ENCODE measurements around the gene RYR1. TPM values are rescaled to one million over a fixed set of nuclear protein-coding genes. Genes with fewer than 3 reads are reported as not detected.

RYR1 gene
- total and polyA plus RNA-seq, 2 of the 13 experiments (the other 11 are each of a cell fraction or from before 2014, with no cell fraction given), result 0.03 TPM; not detected in 1

- ChIA-PET CTCF (ENCODE audit: low intra/inter-chr PET ratio, low total read pairs) (no interaction called here), POLR2A (no interaction called here)
- Histone ChIP-seq H3K4me1 (ENCODE audit: insufficient read depth, low read length) (no peaks in the 10 kb centered on the region), H3K4me2 (ENCODE audit: low read depth, low read length) (no peak overlapping the region), H3K9ac (ENCODE audit: insufficient read depth, low read depth, low read length) (no peak overlapping the region), H3K27ac (ENCODE audit: extremely low read length, insufficient read depth, low read length) (no peak overlapping the region), H3K79me2 (ENCODE audit: insufficient read depth, low read length) (no peaks in the 10 kb centered on the region), H3K36me3 (replicated peaks in 1 of 2; ENCODE audit: control insufficient read depth in 1 of 2, insufficient read depth in 2 of 2, low read length in 2 of 2) (no peaks in the 10 kb centered on the region), H3K4me3 (replicated peaks in 1 of 3; ENCODE audit: insufficient read depth in 1 of 3, low read depth in 2 of 3, low read length in 3 of 3) (no peak overlapping the region), H3K27me3 (ENCODE audit: control insufficient read depth in 1 of 2, insufficient read depth in 2 of 2, low read length in 2 of 2) (peaks cover 0 to 10% of the 10 kb centered on the region in 2 experiments; a peak in 2 of 5 replicates), H4K20me1 (ENCODE audit: insufficient read depth, low read length) (no peaks in the 10 kb centered on the region), H3K9me3 (ENCODE audit: low read length) (peaks cover 11% of the 10 kb centered on the region), H2AFZ (ENCODE audit: low read length) (no peak overlapping the region)
- TF ChIP-seq CREB1 (IDR thresholded peaks at IDR 0.05) (no peak), CREB1 (CRISPR knock-in tag; IDR thresholded peaks at IDR 0.05) (no peak)
- DNase-seq (ENCODE audit: low spot score) (no peak), FAIRE-seq (no peak), ATAC-seq (no peak)
- WGBS (ENCODE audit: low lambda C conversion rate), result no CpG with 5 or more reads among the region's 2 CpGs
- intact Hi-C loops (cut with micrococcal nuclease; ENCODE audit: unreplicated experiment), result no loop called here
- in situ Hi-C loops (cut with HindIII; ENCODE audit: extremely low pct_ligation_motif_present, low pct_unique_long_range_greater_than_20kb), result no loop called here
- BruUV-seq (replicated peaks), result no TSS peak
These were observed 98.0 kb downstream of the RYR1 start for GRCh38 chr19:38531515-38531914.

- Histone ChIP-seq H3K4me3 (replicated peaks in 1 of 3; ENCODE audit: insufficient read depth in 1 of 3, low read depth in 2 of 3, low read length in 3 of 3) (no peak overlapping the region), H3K4me2 (ENCODE audit: low read depth, low read length) (no peak overlapping the region), H3K27me3 (ENCODE audit: control insufficient read depth in 1 of 2, insufficient read depth in 2 of 2, low read length in 2 of 2) (peaks cover 0 to 17% of the 10 kb centered on the region in 2 experiments; a peak in 3 of 5 replicates), H3K36me3 (replicated peaks in 1 of 2; ENCODE audit: control insufficient read depth in 1 of 2, insufficient read depth in 2 of 2, low read length in 2 of 2) (no peaks in the 10 kb centered on the region), H2AFZ (ENCODE audit: low read length) (no peak overlapping the region), H3K9ac (ENCODE audit: insufficient read depth, low read depth, low read length) (no peak overlapping the region), H3K9me3 (ENCODE audit: low read length) (peaks cover 11% of the 10 kb centered on the region), H3K4me1 (ENCODE audit: insufficient read depth, low read length) (no peaks in the 10 kb centered on the region), H3K27ac (ENCODE audit: extremely low read length, insufficient read depth, low read length) (no peak overlapping the region), H3K79me2 (ENCODE audit: insufficient read depth, low read length) (no peaks in the 10 kb centered on the region), H4K20me1 (ENCODE audit: insufficient read depth, low read length) (no peaks in the 10 kb centered on the region)
- no TSS peak for BruUV-seq (replicated peaks)
- intact Hi-C loops (cut with micrococcal nuclease; ENCODE audit: unreplicated experiment), result no loop called here
- in situ Hi-C loops (cut with HindIII; ENCODE audit: extremely low pct_ligation_motif_present, low pct_unique_long_range_greater_than_20kb), result no loop called here
- WGBS (ENCODE audit: low lambda C conversion rate), result 25% methylated on average over 3 of the region's 3 CpGs
- ATAC-seq, result no peak
- no peak for FAIRE-seq
- ChIA-PET POLR2A (no interaction called here), CTCF (ENCODE audit: low intra/inter-chr PET ratio, low total read pairs) (no interaction called here)
- DNase-seq (ENCODE audit: low spot score), result no peak
- TF ChIP-seq SMAD3 (CRISPR knock-in tag; IDR thresholded peaks at IDR 0.05), result no peak
- no peak for TF ChIP-seq FOXP1 (IDR thresholded peaks at IDR 0.05)
- no peak for TF ChIP-seq FOXP1 (CRISPR knock-in tag; IDR thresholded peaks at IDR 0.05)
- TF ChIP-seq ZNF264 (CRISPR knock-in tag; IDR thresholded peaks at IDR 0.05), result no peak
- TF ChIP-seq SP4 (CRISPR knock-in tag; IDR thresholded peaks at IDR 0.05), result no peak
- no peak for TF ChIP-seq DDIT3 (CRISPR knock-in tag; IDR thresholded peaks at IDR 0.05)
- TF ChIP-seq SOX6 (IDR thresholded peaks at IDR 0.05), result no peak
- TF ChIP-seq SOX6 (CRISPR knock-in tag; IDR thresholded peaks at IDR 0.05), result no peak
- TF ChIP-seq GATAD1 (CRISPR knock-in tag; IDR thresholded peaks at IDR 0.05), result no peak
- TF ChIP-seq ZNF354B (CRISPR knock-in tag; IDR thresholded peaks at IDR 0.05), result no peak
- TF ChIP-seq DMAP1 (CRISPR knock-in tag; IDR thresholded peaks at IDR 0.05), result no peak
- no peak for TF ChIP-seq BRF2 (CRISPR knock-in tag; IDR thresholded peaks at IDR 0.05)
- no peak for TF ChIP-seq ZXDC (CRISPR knock-in tag; IDR thresholded peaks at IDR 0.05)
- TF ChIP-seq GMEB1 (CRISPR knock-in tag; IDR thresholded peaks at IDR 0.05; ENCODE audit: borderline replicate concordance), result no peak
These were observed 99.4 kb downstream of the RYR1 start for GRCh38 chr19:38532939-38533338.
